ENCODE measurements around the gene VAMP2. TPM values are rescaled to one million over a fixed set of nuclear protein-coding genes. Genes with fewer than 3 reads are reported as not detected.
A peak's percentile ranks its signal among the peaks of the same experiment; 100 is the strongest.

VAMP2 gene
- total and polyA plus RNA-seq, 9 of the 15 experiments (the other 6 are each of a cell fraction or from before 2014, with no cell fraction given), result 2.3 to 31.8 (median 6.0) TPM

GRCh38 chr17:8125154-8125946 lies 37.4 kb downstream of the VAMP2 start (continued):
- TF ChIP-seq GMEB1 (CRISPR knock-in tag; IDR thresholded peaks at IDR 0.05) (no peak), CBX2 (IDR thresholded peaks at IDR 0.05; ENCODE audit: insufficient read depth, low read length, poor library complexity, severe bottlenecking) (no peak), HDAC1 (IDR thresholded peaks at IDR 0.05) (peak in 1 of 2 experiments; percentile 85; a peak in 1 of 4 replicates), KAT8 (IDR thresholded peaks at IDR 0.05; ENCODE audit: low read depth) (no peak), SNRNP70 (optimal IDR thresholded peaks at IDR 0.05; ENCODE audit: low read depth, low read length) (no peak), MAFK (IDR thresholded peaks at IDR 0.05; ENCODE audit: low read length) (no peak), SREBF2 (CRISPR knock-in tag; IDR thresholded peaks at IDR 0.05) (no peak), KLF10 (CRISPR knock-in tag; IDR thresholded peaks at IDR 0.05) (no peak), CEBPG (CRISPR knock-in tag; IDR thresholded peaks at IDR 0.05) (no peak), CEBPG (tag; conservative IDR thresholded peaks at IDR 0.05 in 1 of 2, IDR thresholded peaks at IDR 0.05 in 1 of 2) (no peak), TAF15 (IDR thresholded peaks at IDR 0.05; ENCODE audit: low read depth, low read length) (no peak), RFX5 (IDR thresholded peaks at IDR 0.05; ENCODE audit: low read depth, low read length) (peak; percentile 42; the same call in 1 of the 2 replicates), ZNF184 (CRISPR knock-in tag; IDR thresholded peaks at IDR 0.05) (no peak), SRSF3 (IDR thresholded peaks at IDR 0.05; ENCODE audit: insufficient read depth, low read length) (no peak), HMGN3 (IDR thresholded peaks at IDR 0.05; ENCODE audit: borderline replicate concordance, extremely low read depth, insufficient read length, low read depth, low read length) (no peak), XRCC5 (IDR thresholded peaks at IDR 0.05; ENCODE audit: low read depth, low read length) (no peak), ZNF57 (CRISPR knock-in tag; IDR thresholded peaks at IDR 0.05) (no peak), RBM15 (IDR thresholded peaks at IDR 0.05; ENCODE audit: insufficient read depth, low read length) (no peak), XRCC3 (IDR thresholded peaks at IDR 0.05) (no peak), PTRF (tag; IDR thresholded peaks at IDR 0.05) (no peak), MEF2A (IDR thresholded peaks at IDR 0.05; ENCODE audit: control insufficient read depth, low read depth, low read length) (no peak), ATF6 (CRISPR knock-in tag; IDR thresholded peaks at IDR 0.05) (no peak), TBP (optimal IDR thresholded peaks at IDR 0.05; ENCODE audit: low read depth, low read length) (peak; percentile 100), ZNF23 (CRISPR knock-in tag; IDR thresholded peaks at IDR 0.05) (no peak), ZBTB26 (CRISPR knock-in tag; IDR thresholded peaks at IDR 0.05) (no peak)
